GM19395 (cell line): ENCODE data around the gene CFAP47.
"Not testable (repeated sequence)": the region's sequence is repeated elsewhere in the genome, so short reads cannot be mapped to it uniquely, and the experiment has no call there.

ENCODE experiments used
- ATAC-seq: cut with Tn5 transposase; IDR thresholded peaks from one replicate; pipeline ENCODE4 v1.9.1; 2021; ENCODE audit warnings: mild to moderate bottlenecking, moderate library complexity; ENCODE audit not compliant: unreplicated experiment

Gene CFAP47

DNA sequence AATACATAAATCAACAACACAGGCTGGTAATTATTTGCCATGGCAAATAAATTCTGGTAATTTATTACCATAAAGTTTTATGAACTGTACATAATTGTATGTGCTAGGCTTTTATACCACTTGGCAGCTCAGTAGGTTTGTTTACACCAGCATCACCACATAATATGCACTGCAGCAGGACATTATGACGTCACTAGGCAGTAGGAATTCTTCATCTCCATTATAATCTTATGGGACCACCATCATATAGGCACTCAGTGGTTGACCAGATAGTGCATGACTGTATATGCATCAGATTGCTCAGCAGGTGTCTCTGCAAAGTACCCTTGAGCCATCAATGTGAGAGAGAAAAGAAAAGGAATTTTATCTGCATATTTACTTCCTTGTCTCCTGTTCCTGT is 295.4 kb downstream of the CFAP47 start:
- no peak for ATAC-seq

DNA sequence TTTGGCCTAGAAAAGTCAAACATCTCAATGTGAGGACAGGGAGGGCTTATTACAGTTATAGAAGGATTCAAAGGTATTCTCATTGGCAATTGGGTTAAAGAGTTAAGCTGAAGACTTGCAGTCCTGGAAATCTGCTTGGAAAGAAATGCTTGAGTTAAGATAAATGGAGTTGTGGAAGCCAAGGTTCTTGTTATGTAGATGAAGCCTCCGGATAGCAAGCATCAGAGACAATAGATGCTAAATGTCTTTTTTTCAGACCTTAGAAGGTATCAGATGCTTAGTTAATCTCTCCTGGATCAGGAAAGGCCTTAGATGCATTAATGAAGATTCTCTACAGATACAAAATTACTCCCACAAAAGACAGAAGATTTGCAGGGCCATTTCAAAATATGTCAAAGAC is 299.3 kb downstream of the CFAP47 start:
- ATAC-seq = no peak

DNA sequence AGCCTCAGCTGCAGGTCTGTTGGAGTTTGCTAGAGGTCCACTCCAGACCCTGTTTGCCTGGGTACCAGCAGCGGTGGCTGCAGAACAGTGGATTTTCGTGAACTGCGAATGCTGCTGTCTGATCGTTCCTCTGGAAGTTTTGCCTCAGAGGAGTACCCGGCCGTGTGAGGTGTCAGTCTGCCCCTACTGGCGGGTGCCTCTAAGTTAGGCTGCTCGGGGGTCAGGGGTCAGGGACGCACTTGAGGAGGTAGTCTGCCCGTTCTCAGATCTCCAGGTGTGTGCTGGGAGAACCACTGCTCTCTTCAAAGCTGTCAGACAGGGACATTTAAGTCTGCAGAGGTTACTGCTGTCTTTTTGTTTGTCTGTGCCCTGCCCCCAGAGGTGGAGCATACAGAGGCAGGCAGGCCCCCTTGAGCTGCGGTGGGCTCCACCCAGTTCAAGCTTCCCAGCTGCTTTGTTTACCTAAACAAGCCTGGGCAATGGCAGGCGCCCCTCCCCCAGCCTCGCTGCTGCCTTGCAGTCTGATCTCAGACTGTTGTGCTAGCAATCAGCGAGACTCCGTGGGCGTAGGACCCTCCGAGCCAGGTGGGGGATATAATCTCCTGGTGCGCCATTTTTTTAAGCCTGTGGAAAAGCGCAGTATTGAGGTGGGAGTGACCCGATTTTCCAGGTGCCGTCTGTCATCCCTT is 315.4 kb downstream of the CFAP47 start:
- not testable (repeated sequence) for ATAC-seq

DNA sequence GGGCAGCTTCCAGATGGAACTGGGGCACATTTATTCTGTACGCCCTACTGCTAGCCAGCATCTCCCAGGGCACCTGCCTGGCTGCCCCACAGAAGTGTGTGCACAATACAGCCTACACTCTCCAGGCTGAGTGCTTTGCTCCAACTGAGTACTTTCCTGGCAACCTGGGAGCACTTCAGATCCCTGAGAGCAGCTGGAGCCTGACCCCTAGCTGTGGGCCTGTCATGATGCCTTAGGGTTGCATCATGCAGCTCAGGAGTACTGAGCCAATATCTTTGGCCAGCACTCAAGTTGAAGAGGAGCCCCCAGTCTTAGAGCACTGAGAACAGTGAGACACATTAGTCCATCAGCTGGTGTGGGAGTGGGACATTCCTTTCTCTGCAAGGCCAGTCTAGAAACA is 321.9 kb downstream of the CFAP47 start:
- ATAC-seq = no peak

DNA sequence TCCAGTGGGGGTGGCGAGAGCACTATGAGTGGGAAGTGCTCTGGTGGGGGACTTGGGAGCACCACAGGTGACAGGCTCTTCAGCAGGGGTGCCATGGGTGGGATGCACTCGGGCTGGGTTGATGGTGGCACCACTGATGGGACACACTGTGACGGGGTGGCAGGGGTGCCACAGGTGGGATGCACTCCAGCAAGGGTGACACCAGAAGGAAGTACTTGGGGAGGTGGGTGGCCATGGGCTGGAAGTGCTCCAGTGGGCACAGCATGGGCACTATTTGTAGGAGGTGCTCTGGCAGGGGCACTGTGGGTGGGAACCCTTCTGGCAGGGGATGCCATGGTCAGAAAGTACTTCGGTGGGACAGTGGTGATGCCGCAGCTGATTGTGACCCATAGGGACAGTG is 346.6 kb downstream of the CFAP47 start:
- ATAC-seq = no peak

DNA sequence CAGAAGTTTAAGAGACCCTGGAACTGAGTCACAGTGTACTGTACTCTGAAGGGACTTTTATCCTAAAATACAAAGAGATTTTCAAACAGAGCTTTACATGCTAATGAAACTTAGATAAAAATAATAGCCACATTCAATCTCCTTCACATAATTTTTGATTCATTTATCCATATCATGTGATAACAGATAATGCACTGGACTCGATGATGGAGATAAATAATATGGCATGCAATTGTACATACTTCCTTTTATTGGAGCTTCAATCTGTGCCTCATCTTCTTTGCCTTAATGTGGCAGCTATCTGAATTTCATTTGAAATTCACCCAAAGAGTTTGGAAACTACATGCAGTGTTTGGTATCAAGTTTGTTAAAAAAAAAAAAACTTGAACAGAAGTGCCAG is 390.6 kb downstream of the CFAP47 start:
- no peak for ATAC-seq

DNA sequence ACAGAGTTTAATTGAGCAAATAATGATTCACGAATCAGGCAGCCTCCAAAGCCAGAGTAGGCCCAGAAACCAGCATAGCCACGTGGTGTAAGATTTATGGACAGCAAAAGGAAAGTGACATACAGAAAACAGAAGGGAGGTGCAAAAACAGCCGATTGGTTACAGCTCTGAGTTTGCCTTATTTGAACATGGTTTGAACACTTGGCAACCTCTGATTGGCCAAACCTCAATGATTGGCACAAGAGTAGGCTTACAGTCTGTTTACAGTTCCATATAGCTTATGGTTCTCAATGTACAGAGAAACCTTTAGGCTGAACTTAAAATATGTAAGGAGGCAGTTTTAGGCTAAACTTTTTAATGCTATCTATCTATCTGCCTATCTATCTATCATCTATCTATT is 394.8 kb downstream of the CFAP47 start:
- no peak for ATAC-seq

DNA sequence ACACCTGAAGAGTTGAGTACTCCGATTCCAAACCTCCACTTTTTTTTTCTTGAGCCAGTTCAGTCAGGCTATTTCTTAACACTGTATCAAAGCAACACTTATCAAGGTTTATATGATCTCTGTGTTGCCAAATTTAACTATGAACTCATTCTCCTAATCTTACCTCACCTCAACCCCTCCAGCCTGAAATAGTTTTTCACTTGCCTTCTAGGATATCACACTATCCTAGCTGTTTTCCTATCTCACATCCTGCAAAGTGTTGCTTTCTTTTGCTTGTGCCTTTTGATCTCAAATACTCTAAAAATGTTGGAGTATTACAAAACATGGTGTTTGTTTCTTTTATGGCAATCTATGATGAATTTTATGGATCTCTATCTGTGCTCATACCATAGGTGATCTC is 415.0 kb downstream of the CFAP47 start:
- no peak for ATAC-seq

DNA sequence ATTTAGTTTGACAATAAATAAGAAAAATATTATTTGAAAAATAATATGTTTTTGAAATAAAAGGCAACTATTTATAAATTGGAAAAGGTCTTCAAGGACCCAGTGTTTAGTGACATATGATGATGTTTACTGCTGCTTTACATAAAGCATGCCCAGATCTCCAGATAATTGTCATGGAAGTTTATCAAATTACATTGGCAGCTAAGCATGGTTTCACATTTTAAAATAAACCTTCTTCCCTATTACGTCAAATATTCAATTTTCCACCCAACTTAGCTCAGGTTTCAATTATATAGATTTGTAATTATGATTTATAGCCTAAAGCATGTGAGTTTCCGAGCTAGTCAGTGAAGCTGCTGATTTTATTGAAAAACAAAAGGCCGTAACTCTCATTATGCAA is 417.2 kb downstream of the CFAP47 start:
- no peak for ATAC-seq

DNA sequence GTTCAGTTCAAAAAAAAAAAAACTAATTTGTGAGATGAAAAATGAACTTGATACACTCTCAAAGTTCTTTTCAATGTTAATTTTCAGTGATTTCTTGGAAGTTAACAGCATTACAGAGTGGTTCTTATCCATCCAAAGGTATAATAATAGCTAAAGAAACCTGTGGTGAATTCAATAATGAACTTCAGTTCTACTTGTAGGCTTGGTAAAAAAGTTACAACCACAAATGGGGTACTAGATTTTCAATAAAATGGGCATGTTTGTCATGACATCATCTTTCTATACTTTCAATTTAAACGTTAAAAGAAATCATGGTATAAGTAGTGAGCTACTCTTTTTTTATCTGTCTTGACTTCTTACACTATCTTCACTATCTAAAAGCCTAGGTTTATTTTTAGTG is 424.8 kb downstream of the CFAP47 start:
- no peak for ATAC-seq

DNA sequence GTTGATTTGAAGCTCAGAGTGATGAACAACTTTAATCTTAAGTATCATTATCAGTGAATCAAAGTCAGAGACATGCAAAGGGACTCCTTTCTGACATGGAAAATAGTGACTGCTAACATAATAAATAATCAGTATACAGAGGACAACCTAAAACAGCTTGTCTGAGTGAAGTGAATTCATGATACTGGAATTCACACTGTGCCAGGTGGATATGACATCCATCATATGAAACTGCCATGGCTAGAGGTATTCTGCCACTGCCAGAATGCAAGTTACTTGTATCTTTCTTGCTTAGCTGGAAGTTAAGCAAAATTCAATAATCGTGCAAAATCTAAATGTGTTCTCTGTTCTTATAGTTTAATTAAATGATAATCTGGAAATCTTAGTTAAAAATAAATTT is 429.0 kb downstream of the CFAP47 start:
- no peak for ATAC-seq

DNA sequence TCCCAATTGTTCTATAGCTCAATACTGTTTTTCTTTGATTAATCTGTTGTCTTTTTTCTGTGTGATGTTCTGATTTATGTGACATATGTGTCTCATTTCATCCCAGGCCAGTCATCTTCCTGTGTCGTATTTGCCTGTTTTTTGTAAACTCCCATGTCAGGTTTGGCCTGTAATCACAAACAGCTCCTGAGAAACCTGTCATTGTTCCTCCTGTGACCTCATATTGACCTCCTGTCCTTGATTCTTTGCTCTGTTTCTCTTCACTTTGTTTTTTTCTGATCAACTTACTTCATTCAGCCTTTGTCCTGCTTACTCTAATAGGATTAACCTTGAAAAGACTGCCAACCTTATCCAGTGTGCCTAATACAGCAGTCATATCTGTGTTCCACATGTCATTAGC is 438.3 kb downstream of the CFAP47 start:
- no peak for ATAC-seq

DNA sequence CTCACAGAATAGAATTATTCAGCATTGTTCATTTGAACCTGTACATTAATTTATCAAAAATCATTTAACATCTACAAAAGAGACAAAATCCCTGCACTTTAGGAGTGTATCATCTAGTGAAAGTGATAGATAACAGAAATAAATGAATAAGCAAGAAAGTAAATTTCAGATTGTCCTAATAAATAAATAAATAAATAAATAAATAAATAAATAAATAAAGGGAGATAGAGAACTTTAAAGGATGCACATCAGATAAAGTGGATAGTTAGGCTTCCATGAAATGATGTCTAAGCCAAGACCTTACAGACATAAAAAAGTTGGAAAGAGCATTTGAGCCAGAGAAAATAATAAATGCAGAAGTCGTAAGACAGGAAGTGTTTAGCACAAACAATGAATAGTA is 444.7 kb downstream of the CFAP47 start:
- ATAC-seq = no peak

DNA sequence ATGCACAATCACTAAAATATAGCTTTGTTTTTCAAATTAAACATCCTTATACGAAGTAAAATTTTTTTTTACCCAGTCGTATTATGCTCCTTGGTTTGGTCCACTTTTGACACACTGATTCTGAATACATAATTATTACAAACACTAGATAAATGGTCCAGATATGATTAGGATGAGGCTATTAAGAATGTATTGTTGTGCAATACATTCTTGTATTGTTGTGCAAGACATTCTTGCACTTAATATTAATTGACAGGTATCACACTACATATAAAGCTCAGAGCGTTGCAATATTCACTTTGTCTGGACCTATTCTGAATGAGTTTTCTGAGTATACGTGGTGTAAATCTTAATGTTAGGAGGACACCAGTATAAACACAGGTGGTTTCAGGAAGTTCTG is 464.0 kb downstream of the CFAP47 start:
- ATAC-seq = no peak

DNA sequence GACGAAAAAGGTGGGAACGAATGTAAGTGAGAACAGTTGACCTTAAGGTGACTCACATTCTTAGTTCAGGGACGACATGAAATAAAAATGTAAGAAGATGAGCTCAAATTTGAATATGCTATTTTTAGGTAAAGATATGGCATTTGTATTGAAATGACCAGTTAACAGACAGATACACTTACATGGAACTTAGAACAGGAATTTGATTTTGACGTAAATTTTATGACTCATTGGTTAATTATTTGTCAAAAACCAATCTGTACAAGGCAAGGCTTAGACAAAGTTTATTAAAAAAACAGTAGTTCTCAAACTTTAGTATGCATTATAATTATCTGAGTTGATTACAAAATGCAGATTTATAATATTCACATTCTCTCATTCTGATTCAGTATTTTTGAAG is 469.4 kb downstream of the CFAP47 start:
- no peak for ATAC-seq

DNA sequence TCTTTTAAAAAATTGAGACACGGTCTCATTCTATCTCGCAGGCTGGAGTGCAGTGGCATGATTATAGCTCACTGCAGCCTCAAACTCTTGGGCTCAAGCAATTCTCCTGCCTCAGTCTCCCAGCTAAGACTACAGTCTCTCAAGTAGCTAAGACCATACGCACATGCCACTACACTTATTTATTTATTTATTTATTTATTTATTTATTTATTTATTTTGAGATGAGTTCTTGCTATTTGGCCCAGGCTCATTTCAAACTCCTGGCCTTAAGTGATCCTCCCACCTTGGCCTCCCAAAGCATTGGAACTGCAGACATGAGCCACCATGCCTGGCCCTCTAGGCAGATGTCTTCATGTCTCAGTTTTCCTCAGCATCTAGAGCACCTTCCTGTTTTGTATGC is 482.2 kb downstream of the CFAP47 start:
- no peak for ATAC-seq

DNA sequence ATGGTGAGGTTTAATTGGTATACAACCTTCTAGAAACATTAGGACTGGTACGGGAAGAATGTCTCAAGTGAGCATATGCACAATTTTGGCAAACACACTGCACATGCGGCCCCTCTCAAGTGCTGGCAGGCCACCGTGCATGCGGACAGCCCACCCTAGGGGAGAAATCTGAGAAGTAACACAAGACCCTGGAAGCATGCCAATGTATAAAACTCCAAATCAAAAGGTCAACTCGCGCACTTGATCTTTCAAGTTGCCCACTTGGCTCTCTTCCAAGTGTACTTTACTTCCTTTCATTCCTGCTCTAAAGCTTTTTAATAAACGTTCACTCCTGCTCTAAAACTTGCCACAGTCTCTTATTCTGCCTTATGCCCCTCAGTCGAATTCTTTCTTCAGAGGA is 488.3 kb downstream of the CFAP47 start:
- ATAC-seq = no peak

DNA sequence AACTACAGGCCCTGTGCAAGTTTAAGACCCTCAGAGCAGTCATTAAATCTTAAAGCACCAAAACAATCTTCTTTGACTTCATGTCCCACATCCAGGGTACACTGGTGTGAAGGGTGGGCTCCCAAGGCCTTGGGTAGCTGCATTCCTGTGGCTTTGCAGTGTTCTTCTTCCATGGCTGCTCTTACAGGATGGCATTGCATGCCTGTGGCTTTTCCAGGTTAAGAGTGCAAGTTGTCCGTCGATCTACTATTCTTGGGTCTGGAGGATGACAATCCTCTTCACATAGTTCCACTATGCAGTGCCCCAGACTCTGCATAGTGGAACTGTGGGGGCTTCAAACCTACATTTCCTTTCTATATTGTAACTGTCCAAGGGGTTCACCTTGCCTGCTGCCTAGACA is 494.5 kb downstream of the CFAP47 start:
- ATAC-seq = no peak

DNA sequence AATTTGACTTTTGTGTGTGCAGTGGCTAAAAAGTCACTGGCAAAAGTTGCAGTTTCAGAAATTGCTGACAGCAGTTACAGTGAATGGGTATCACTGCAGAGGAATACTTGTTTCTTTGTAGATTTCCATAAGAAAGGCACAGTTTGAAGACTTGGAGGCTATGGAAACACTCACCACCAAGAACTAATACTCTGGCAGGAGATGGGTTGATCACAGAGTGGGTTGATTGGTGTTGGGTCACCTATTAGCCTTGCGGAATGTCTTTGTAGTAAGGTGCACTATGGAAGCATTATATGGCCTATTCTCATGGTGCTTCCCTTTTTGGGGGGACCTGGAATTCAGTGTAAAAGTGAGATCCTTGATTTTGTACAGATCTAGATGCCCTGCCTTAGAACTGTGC is 502.8 kb downstream of the CFAP47 start:
- no peak for ATAC-seq

DNA sequence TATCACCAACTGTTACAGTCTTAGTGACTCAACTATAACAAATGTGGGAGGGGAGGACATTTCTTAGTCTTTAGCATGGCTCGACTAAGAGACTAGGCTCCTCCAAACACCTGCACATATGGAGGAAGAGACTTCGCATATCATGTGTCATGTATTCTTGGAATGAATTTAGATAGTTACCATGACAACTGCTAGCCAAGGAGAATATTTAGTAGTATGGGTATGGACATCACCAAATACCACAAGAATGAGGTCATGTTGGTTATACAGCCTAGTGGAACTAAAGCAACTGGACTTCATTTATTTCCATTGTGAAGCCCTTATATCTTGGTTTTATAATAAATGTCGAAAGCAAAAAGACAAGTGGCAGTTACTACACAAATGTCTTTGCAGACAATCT is 512.3 kb downstream of the CFAP47 start:
- ATAC-seq = no peak

DNA sequence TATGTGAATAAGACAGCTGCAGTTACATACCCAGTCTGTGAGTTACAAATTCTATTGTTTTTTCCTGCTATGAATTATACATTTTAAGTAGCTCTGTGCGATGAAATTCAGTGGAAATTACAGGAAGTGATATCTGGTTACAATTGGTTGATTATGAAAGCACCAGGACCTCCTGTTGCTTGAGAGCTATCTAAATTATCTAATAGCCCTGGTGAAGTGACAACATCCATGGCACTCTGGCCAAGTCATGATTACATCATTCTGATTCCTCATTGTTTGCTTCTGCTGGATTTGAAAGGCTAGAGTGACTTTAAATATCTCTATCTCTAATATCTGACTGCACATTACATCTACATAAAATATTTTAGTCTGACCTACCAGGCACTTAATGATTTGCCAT is 515.0 kb downstream of the CFAP47 start:
- ATAC-seq = no peak
